Spleen (tissue), 11 donors: Measurements from ENCODE around the gene UTS2B. TPM values are rescaled to one million over a fixed set of nuclear protein-coding genes. Genes with fewer than 3 reads are reported as not detected.

Experiments
- DNase-seq: peaks from one replicate; pipeline ENCODE4 v3.0.0-alpha.2; 2020
- H3K27ac ChIP-seq, 8 donors: fragments of 200-600 bp; sonication (generic) in 7 of 8; 1 replicate in 4 of 8; 2 replicates in 4 of 8; pipeline versions ENCODE4 v1.5.0 to v1.8.0; 2016 to 2021; ENCODE audit warnings: inconsistent platforms in 4 of 8, mild to moderate bottlenecking in 4 of 8, moderate library complexity in 1 of 8
- H3K27me3 ChIP-seq, 7 donors: fragments of 200-600 bp; sonication (generic) in 6 of 7; replicated peaks in 1 of 7; 1 replicate in 4 of 7; 2 replicates in 3 of 7; pipeline versions ENCODE4 v1.5.0 to v1.8.0; 2016 to 2021; ENCODE audit warnings: inconsistent platforms in 3 of 7, mild to moderate bottlenecking in 1 of 7
- H3K36me3 ChIP-seq, 6 donors: fragments of 200-600 bp; sonication (generic) in 5 of 6; 1 replicate in 4 of 6; 2 replicates in 2 of 6; pipeline versions ENCODE4 v1.5.0 to v1.8.0; 2016 to 2021; ENCODE audit warnings: inconsistent platforms in 2 of 6
- H3K4me1 ChIP-seq, 6 donors: fragments of 200-600 bp; sonication (generic) in 5 of 6; 1 replicate in 3 of 6; 2 replicates in 3 of 6; pipeline versions ENCODE4 v1.5.0 to v1.8.0; 2016 to 2021; ENCODE audit warnings: inconsistent platforms in 3 of 6
- H3K4me3 ChIP-seq, 8 donors: fragments of 200-600 bp; sonication (generic) in 7 of 8; 1 replicate in 4 of 8; 2 replicates in 4 of 8; pipeline versions ENCODE4 v1.5.0 to v1.8.0; 2016 to 2021; ENCODE audit warnings: inconsistent platforms in 4 of 8, mild to moderate bottlenecking in 4 of 8, moderate library complexity in 2 of 8
- H3K9me3 ChIP-seq, 8 donors: fragments of 200-600 bp; sonication (generic) in 7 of 8; 1 replicate in 4 of 8; 2 replicates in 4 of 8; pipeline versions ENCODE4 v1.5.0 to v1.8.0; 2016 to 2021; ENCODE audit warnings: inconsistent platforms in 4 of 8
- POLR2A ChIP-seq, 3 donors: fragments of 450-650 bp; IDR thresholded peaks; one replicate each; pipeline ENCODE4 v1.5.1; 2017; ENCODE audit warnings: antibody characterized with exemption in 3 of 3, mild to moderate bottlenecking in 1 of 3
- POLR2AphosphoS5 ChIP-seq, 3 donors: sonication (generic); formaldehyde crosslinking; IDR thresholded peaks; one replicate each; pipeline ENCODE4 v1.5.1; 2017; ENCODE audit warnings: antibody characterized with exemption in 3 of 3
- WGBS, 5 donors: extraction: QIAGEN DNeasy Blood & Tissue Kit in 3 of 5; methylation state at CpG; one replicate each; pipeline versions ENCODE4 v1.1.5 to v1.1.7; 2013 to 2018; 5-methylcytosine and 5-hydroxymethylcytosine counted together
- intact Hi-C: fragments of 100-400 bp; cut with DNase I; formaldehyde crosslinking; loops from one replicate; pipeline ENCODE4 v1.15.0; 2023; ENCODE audit warnings: low total_unique reads
- polyA plus RNA-seq, 3 donors: library from polyadenylated mRNA; stranded (reverse); fragments of 200-250 nt; gene quantifications; one replicate each; pipeline ENCODE4 v1.2.1, GENCODE V29; 2013
- total RNA-seq, 7 donors: library from RNA; depleted of rRNA in 3 of 7; stranded (reverse); fragments of >200 nt in 3 of 7; fragmentation: NEBNext Ultra II Directional in 4 of 7; extraction: Animal tissue kit (Norgen Biotek cat#: 25700) in 4 of 7; gene quantifications; one replicate each; pipeline versions ENCODE4 v1.1.0 to v1.2.1, GENCODE V29; 2016 to 2021
- TF ChIP-seq, protein P1 (sequence below), 11 experiments: fragments of 200-600 bp in 7 of 11; fragments of 450-650 bp in 4 of 11; sonication (generic) in 4 of 11; IDR thresholded peaks in 8 of 11; conservative IDR thresholded peaks in 3 of 11; 1 replicate in 7 of 11; 2 replicates in 4 of 11; pipeline versions ENCODE4 v1.4.0 to v1.8.0; 2016 to 2021; ENCODE audit warnings: antibody characterized with exemption in 11 of 11, inconsistent platforms in 4 of 11, mild to moderate bottlenecking in 1 of 11
- donor health status: healthy with polysubstance abuse.
- donor health status: DM: no; HTN: no; CAD: no; lungs with moderate emphysema.
- donor health status: DM: no; HTN: no; CAD: no.
- donor health status: Bipolar disorder and iron deficiency.
- donor health status: healthy.
- donor health status: DM: no; HTN: no; CAD: no.
- donor health status: DM: yes; HTN: yes; CAD: no.

Gene UTS2B
- total and polyA plus RNA-seq, 10 donors = 0.20 to 3.2 (median 0.54) TPM; not detected in 1

DNA sequence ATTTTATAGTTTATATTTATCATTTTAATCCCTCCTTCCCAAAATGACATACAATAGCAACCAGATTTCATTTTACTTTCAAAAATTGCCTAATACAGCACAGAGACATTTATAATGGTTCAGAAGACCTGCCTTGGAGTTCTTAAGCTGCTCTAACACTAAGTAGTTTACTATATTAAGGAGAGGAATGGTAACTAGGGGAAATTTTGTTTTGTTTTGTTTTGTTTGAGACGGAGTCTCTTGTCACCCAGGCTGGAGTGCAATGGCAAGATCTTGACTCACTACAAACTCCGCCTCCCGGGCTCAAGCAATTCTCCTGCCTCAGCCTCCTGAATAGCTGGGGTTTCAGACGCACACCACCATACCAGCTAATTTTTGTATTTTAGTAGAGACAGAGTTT, 23.9 kb downstream of the UTS2B start:
- no peak overlapping the region for H3K27ac ChIP-seq
- 91 to 94% (median 93%) methylated on average over 4 of the region's 4 CpGs for WGBS, 5 donors
- H3K36me3 ChIP-seq = no peaks in the 10 kb centered on the region
- no peaks in the 10 kb centered on the region for H3K9me3 ChIP-seq
- no peak for TF ChIP-seq POLR2A (IDR thresholded peaks at IDR 0.05)
- TF ChIP-seq, protein P1, sequence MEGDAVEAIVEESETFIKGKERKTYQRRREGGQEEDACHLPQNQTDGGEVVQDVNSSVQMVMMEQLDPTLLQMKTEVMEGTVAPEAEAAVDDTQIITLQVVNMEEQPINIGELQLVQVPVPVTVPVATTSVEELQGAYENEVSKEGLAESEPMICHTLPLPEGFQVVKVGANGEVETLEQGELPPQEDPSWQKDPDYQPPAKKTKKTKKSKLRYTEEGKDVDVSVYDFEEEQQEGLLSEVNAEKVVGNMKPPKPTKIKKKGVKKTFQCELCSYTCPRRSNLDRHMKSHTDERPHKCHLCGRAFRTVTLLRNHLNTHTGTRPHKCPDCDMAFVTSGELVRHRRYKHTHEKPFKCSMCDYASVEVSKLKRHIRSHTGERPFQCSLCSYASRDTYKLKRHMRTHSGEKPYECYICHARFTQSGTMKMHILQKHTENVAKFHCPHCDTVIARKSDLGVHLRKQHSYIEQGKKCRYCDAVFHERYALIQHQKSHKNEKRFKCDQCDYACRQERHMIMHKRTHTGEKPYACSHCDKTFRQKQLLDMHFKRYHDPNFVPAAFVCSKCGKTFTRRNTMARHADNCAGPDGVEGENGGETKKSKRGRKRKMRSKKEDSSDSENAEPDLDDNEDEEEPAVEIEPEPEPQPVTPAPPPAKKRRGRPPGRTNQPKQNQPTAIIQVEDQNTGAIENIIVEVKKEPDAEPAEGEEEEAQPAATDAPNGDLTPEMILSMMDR (IDR thresholded peaks at IDR 0.05 in 8 of 11, conservative IDR thresholded peaks at IDR 0.05 in 3 of 11) = no peak
- TF ChIP-seq POLR2AphosphoS5 (IDR thresholded peaks at IDR 0.05) = no peak
- H3K27me3 ChIP-seq = no peaks in the 10 kb centered on the region
- no peak overlapping the region for H3K4me3 ChIP-seq
- no peak for DNase-seq
- intact Hi-C loops = no loop called here
- peaks cover 0 to 9% (median 0%) of the 10 kb centered on the region in 6 donors for H3K4me1 ChIP-seq

DNA sequence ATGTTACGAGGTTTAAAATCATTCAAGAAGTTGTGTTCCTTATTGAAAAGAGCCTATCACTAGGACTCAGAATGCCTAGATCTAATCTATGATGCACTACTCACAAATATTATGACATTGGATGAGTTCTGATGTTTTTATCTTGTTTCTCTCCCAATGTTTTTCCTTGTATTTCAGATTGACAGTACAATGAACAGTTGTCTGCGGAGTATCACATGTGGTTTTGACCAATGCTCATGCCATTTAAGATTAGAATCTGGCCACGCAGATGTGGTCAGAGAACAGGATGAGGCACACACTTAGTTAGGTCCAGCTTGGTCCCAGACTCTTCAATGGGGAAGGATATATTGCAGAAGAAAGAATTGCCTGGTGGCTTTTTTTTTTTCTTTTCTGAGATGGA, 26.7 kb downstream of the UTS2B start:
- Histone ChIP-seq H3K27me3 (no peaks in the 10 kb centered on the region), H3K4me3 (no peak overlapping the region), H3K4me1 (peaks cover 0 to 37% (median 11%) of the 10 kb centered on the region in 6 donors), H3K36me3 (no peaks in the 10 kb centered on the region), H3K27ac (no peak overlapping the region), H3K9me3 (no peaks in the 10 kb centered on the region)
- intact Hi-C loops = no loop called here
- WGBS, 5 donors = 77 to 87% (median 82%) methylated on average over 3 of the region's 3 CpGs
- DNase-seq = no peak
- TF ChIP-seq, protein P1 (IDR thresholded peaks at IDR 0.05 in 8 of 11, conservative IDR thresholded peaks at IDR 0.05 in 3 of 11) = no peak
- TF ChIP-seq POLR2A (IDR thresholded peaks at IDR 0.05) (no peak), POLR2AphosphoS5 (IDR thresholded peaks at IDR 0.05) (no peak)

DNA sequence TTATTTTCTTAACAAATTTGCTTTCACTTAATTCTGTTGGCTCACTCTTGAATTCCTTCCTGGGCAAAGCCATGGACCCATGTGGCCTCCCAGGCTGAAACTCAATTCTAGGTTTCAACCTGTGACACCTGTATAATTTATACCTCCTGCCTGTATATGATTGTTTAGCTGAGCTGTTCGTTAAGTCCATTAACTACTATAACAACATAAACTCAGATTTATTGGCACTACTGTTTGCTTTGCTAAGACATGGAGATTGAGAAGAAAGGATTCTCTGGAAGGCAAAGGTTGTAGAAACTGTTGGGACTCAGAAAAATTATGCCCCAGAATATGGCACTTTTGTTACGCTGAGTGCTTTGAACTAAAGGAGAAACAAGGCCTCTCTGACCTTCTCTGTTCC, 27.9 kb downstream of the UTS2B start:
- Histone ChIP-seq H3K4me3 (no peak overlapping the region), H3K27me3 (no peaks in the 10 kb centered on the region), H3K27ac (no peak overlapping the region), H3K4me1 (peaks cover 0 to 46% (median 11%) of the 10 kb centered on the region in 6 donors), H3K36me3 (no peaks in the 10 kb centered on the region), H3K9me3 (no peaks in the 10 kb centered on the region)
- WGBS, 5 donors = 82 to 90% (median 89%) methylated on average over 2 of the region's 2 CpGs
- intact Hi-C loops = no loop called here
- no peak for TF ChIP-seq POLR2A (IDR thresholded peaks at IDR 0.05)
- TF ChIP-seq, protein P1 (IDR thresholded peaks at IDR 0.05 in 8 of 11, conservative IDR thresholded peaks at IDR 0.05 in 3 of 11) = no peak
- TF ChIP-seq POLR2AphosphoS5 (IDR thresholded peaks at IDR 0.05) = no peak
- DNase-seq = no peak

DNA sequence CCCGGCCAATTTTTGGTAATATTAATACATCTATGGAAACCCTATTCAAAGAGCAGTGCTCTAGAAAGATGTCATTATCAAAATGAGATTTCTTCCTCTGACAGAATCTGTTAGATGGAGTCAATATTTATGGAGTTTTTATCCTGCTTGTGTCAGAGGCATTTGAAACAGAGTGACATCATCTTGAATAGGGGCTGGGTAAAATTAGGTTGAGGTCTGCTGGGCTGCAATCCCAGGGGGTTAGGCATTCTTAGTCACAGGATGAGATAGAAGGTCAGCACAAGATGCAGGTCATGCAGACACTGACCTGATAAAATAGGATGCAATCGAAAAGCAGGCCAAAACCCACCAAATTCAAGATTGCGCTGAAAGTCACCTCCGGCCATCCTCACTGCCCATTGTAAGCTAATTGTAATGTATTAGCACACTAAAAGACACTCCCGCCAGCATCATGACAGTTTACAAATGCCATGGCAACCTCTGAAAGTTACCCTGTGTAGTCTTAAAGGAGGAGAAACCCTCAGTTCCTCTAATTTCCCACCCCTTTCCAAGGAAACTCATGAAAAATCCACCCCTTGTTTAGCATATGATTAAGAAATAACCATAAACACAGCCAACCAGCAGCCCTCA, 28.4 kb downstream of the UTS2B start:
- WGBS, 5 donors = 84 to 99% (median 95%) methylated on average over 5 of the region's 5 CpGs
- intact Hi-C loops = no loop called here
- DNase-seq = no peak
- Histone ChIP-seq H3K36me3 (no peaks in the 10 kb centered on the region), H3K9me3 (no peaks in the 10 kb centered on the region), H3K4me3 (no peak overlapping the region), H3K27me3 (no peaks in the 10 kb centered on the region), H3K27ac (peak overlapping the region in 1 of 8 donors; percentile 70), H3K4me1 (peaks cover 0 to 52% (median 11%) of the 10 kb centered on the region in 6 donors)
- TF ChIP-seq POLR2A (IDR thresholded peaks at IDR 0.05) (no peak), POLR2AphosphoS5 (IDR thresholded peaks at IDR 0.05) (no peak)
- TF ChIP-seq, protein P1 (IDR thresholded peaks at IDR 0.05 in 8 of 11, conservative IDR thresholded peaks at IDR 0.05 in 3 of 11) = no peak
